ENCODE data around the gene PROX1.

DNA sequence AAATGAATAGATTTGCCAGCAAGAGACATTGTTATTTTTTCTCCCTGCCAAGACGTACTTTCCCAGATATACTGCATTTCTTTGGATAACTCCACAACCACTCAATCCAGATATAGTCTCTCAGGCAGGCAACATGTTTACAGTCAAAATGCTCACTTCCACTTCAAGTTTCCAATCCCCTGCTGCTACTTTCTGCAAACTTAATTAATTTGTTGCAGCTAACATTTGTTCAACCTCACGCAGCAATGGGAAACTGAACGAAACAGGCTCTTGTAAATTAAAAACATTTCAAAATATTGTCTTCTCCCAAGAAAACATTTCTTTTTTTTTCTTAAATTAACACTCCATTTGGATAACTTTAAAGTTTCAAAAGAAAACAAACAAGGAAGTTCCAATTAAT is 45.7 kb upstream of the PROX1 start:
- TF ChIP-seq, protein P1, sequence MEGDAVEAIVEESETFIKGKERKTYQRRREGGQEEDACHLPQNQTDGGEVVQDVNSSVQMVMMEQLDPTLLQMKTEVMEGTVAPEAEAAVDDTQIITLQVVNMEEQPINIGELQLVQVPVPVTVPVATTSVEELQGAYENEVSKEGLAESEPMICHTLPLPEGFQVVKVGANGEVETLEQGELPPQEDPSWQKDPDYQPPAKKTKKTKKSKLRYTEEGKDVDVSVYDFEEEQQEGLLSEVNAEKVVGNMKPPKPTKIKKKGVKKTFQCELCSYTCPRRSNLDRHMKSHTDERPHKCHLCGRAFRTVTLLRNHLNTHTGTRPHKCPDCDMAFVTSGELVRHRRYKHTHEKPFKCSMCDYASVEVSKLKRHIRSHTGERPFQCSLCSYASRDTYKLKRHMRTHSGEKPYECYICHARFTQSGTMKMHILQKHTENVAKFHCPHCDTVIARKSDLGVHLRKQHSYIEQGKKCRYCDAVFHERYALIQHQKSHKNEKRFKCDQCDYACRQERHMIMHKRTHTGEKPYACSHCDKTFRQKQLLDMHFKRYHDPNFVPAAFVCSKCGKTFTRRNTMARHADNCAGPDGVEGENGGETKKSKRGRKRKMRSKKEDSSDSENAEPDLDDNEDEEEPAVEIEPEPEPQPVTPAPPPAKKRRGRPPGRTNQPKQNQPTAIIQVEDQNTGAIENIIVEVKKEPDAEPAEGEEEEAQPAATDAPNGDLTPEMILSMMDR (conservative IDR thresholded peaks at IDR 0.05 in 1 of 2, IDR thresholded peaks at IDR 0.05 in 1 of 2; ENCODE audit: low read depth in 1 of 2, low read length in 2 of 2): no peak
- no peak for TF ChIP-seq EZH2 (IDR thresholded peaks at IDR 0.05; ENCODE audit: low read length, missing control alignments)
